Endothelial cell of umbilical vein (primary cell): ENCODE data around the gene DIP2C. TPM values are rescaled to one million over a fixed set of nuclear protein-coding genes. Genes with fewer than 3 reads are reported as not detected.

Experiments used
- BruUV-seq: library from RNA; stranded (reverse); fragments of 400-500 nt; replicated peaks from 2 replicates; lab custom pipeline; 2021; lab: Mats Ljungman, UMichigan
- CTCF ChIA-PET: fragments of 300-600, 350-600 bp; sonication (Branson Sonifier 250); formaldehyde crosslinking; loops from one replicate; lab custom pipeline; 2021; ENCODE audit warnings: antibody characterized with exemption, inconsistent platforms; lab: Charles Lee
- POLR2A ChIA-PET: fragments of 300-600, 350-600 bp; sonication (Branson Sonifier 250); formaldehyde crosslinking; loops from one replicate; lab custom pipeline; 2021; ENCODE audit warnings: antibody characterized with exemption, inconsistent platforms; lab: Charles Lee
- DNase-seq: peaks from one replicate; pipeline ENCODE4 v3.0.0-alpha.2; 2011; ENCODE audit warnings: low read depth, low spot score
- FAIRE-seq: peaks from 2 replicates; lab custom pipeline; 2011; peaks lifted over from hg19 to GRCh38; lab: Jason Lieb, UNC
- H2AFZ ChIP-seq: 2 replicates; pipeline ENCODE4 v1.6.0; 2012; ENCODE audit warnings: low read depth, low read length, control low read depth, inconsistent platforms
- H3K27ac ChIP-seq: 2 replicates; pipeline ENCODE4 v1.5.1; 2011; ENCODE audit warnings: low read depth, mild to moderate bottlenecking, control low read depth, low read length, moderate library complexity; ENCODE audit not compliant: insufficient read depth
- H3K27me3 ChIP-seq, 2 experiments: 2 replicates each; pipeline versions ENCODE4 v1.6.0 to v1.6.1; 2011; ENCODE audit warnings: low read length in 2 of 2, mixed read lengths in 1 of 2; ENCODE audit not compliant: control insufficient read depth in 2 of 2, insufficient read depth in 2 of 2
- H3K36me3 ChIP-seq, 2 experiments: 2 replicates in 1 of 2; 3 replicates in 1 of 2; pipeline ENCODE4 v1.5.1; 2011; ENCODE audit warnings: low read length in 2 of 2, mild to moderate bottlenecking in 1 of 2, moderate library complexity in 1 of 2; ENCODE audit not compliant: control insufficient read depth in 2 of 2, insufficient read depth in 2 of 2; ENCODE audit errors: extremely low read depth in 1 of 2
- H3K4me1 ChIP-seq: 3 replicates; pipeline ENCODE4 v1.5.1; 2011; ENCODE audit warnings: mild to moderate bottlenecking, low read length; ENCODE audit not compliant: control insufficient read depth, insufficient read depth; ENCODE audit errors: extremely low read depth
- H3K4me2 ChIP-seq: 2 replicates; pipeline ENCODE4 v1.6.1; 2011; ENCODE audit warnings: low read length, control low read depth, mixed read lengths; ENCODE audit not compliant: insufficient read depth
- H3K4me3 ChIP-seq, 3 experiments: fragments of 200-600 bp in 1 of 3; sonication (generic), shearing (Covaris generic) in 1 of 3; replicated peaks in 1 of 3; 2 replicates each; pipeline ENCODE4 v1.5.1; 2011 to 2016; ENCODE audit warnings: control low read depth in 3 of 3, low read length in 3 of 3, mild to moderate bottlenecking in 2 of 3, inconsistent platforms in 1 of 3, low read depth in 1 of 3, moderate library complexity in 1 of 3; ENCODE audit not compliant: insufficient read depth in 1 of 3
- H3K79me2 ChIP-seq: 2 replicates; pipeline ENCODE4 v1.6.0; 2012; ENCODE audit warnings: low read length, inconsistent platforms; ENCODE audit not compliant: control insufficient read depth, insufficient read depth
- H3K9ac ChIP-seq: replicated peaks from 2 replicates; pipeline ENCODE3; 2011; ENCODE audit warnings: low read length, control low read depth; ENCODE audit not compliant: insufficient read depth; ENCODE audit errors: extremely low read depth
- H3K9me1 ChIP-seq: replicated peaks from 3 replicates; pipeline ENCODE4 v1.6.0; 2011; ENCODE audit warnings: mild to moderate bottlenecking, low read length; ENCODE audit not compliant: control insufficient read depth, insufficient read depth; ENCODE audit errors: extremely low read depth
- H3K9me3 ChIP-seq: replicated peaks from 2 replicates; pipeline ENCODE4 v1.5.1; 2012; ENCODE audit warnings: low read length, inconsistent platforms; ENCODE audit not compliant: control insufficient read depth, insufficient read depth
- H4K20me1 ChIP-seq: replicated peaks from 2 replicates; pipeline ENCODE3; 2011; ENCODE audit warnings: mild to moderate bottlenecking, low read length; ENCODE audit not compliant: control insufficient read depth, insufficient read depth; ENCODE audit errors: extremely low read depth
- CTCF ChIP-seq, 2 donors: IDR thresholded peaks; 1 replicate in 1 of 2; 2 replicates in 1 of 2; pipeline ENCODE4 v1.5.1; 2011; ENCODE audit warnings: low read length in 2 of 2, mild to moderate bottlenecking in 2 of 2, moderate library complexity in 2 of 2, control low read depth in 1 of 2, inconsistent platforms in 1 of 2, low read depth in 1 of 2; ENCODE audit not compliant: insufficient read depth in 1 of 2; ENCODE audit errors: extremely low read depth in 1 of 2
- EZH2 ChIP-seq: IDR thresholded peaks from 2 replicates; pipeline ENCODE4 v1.6.1; 2012; ENCODE audit warnings: borderline replicate concordance, low read depth, mild to moderate bottlenecking, moderate library complexity, low read length, inconsistent platforms; ENCODE audit not compliant: severe bottlenecking
- FOS ChIP-seq: IDR thresholded peaks from 2 replicates; pipeline ENCODE4 v1.6.1; 2011; ENCODE audit warnings: mild to moderate bottlenecking, low read length, moderate library complexity, borderline replicate concordance; ENCODE audit not compliant: insufficient read depth
- GATA2 ChIP-seq: IDR thresholded peaks from 2 replicates; pipeline ENCODE4 v1.7.0; 2011; ENCODE audit warnings: low read depth, mild to moderate bottlenecking, moderate library complexity, mixed read lengths, low read length; ENCODE audit not compliant: insufficient read length, insufficient read depth
- JUN ChIP-seq: IDR thresholded peaks from 2 replicates; pipeline ENCODE4 v1.6.1; 2011; ENCODE audit warnings: borderline replicate concordance, low read depth; ENCODE audit not compliant: insufficient read length, insufficient read depth
- MYC ChIP-seq: IDR thresholded peaks from one replicate; pipeline ENCODE4 v1.6.1; 2011; ENCODE audit warnings: mild to moderate bottlenecking, low read depth, low read length
- POLR2A ChIP-seq: IDR thresholded peaks from 2 replicates; pipeline ENCODE4 v1.6.1; 2012; ENCODE audit warnings: low read depth, mild to moderate bottlenecking, control low read depth, low read length
- POLR2AphosphoS5 ChIP-seq: IDR thresholded peaks from 2 replicates; pipeline ENCODE4 v1.6.1; 2012; ENCODE audit warnings: low read depth, mild to moderate bottlenecking, control low read depth, low read length, moderate library complexity; ENCODE audit not compliant: insufficient read depth
- dilution Hi-C: fragments of 300-500 bp; cut with MboI; formaldehyde crosslinking; loops from one replicate; pipeline ENCODE4 v1.15.0; 2019; ENCODE audit warnings: low sequenced_read_pairs; ENCODE audit not compliant: extremely low pct_ligation_motif_present
- intact Hi-C: fragments of 100-400 bp; cut with micrococcal nuclease; formaldehyde crosslinking; loops from one replicate; pipeline ENCODE4 v1.10.0; 2022
- polyA plus RNA-seq, 4 experiments: library from polyadenylated mRNA; depleted of rRNA in 3 of 4; stranded (reverse) in 3 of 4; unstranded in 1 of 4; fragments of >200 nt; gene quantifications; 2 replicates each; pipeline versions ENCODE4 v1.2.1 to v1.2.3, GENCODE V29; 2011 to 2012; ENCODE audit warnings: missing spikeins in 1 of 4
- total RNA-seq: library from RNA; stranded (reverse); gene quantifications from 2 replicates; pipeline ENCODE4 v1.2.3, GENCODE V29; 2021
- TF ChIP-seq, protein P1 (sequence below): IDR thresholded peaks from 2 replicates; pipeline ENCODE4 v1.6.1; 2011; ENCODE audit not compliant: insufficient read depth, insufficient read length

The DIP2C gene
- total and polyA plus RNA-seq, 2 donors (not counting 3 experiments of a cell fraction or from before 2014, with no cell fraction given) = 3.6 to 10.7 TPM

DNA sequence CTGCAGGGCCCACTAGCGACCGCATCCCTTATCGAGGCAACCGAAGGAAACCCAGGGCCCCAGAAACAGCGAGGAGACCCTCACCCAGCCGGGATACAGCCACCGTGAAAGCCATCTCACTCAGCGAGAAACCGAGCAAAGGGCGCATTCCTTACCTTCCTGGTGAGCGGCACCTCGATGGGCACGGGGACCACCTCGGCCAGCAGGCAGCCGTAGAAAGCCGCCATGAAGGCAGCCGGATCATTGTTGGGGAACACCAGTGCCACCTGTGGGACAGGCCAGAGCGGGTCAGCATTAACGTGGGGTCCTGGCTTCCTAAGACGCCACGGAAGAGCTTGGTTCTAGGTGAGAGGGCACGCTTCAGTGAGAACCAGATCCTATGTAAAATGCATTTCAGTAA is 290.5 kb downstream of the DIP2C start:
- FAIRE-seq = no peak
- Histone ChIP-seq H4K20me1 (no peaks in the 10 kb centered on the region), H3K27ac (no peak overlapping the region), H3K27me3 (no peaks in the 10 kb centered on the region), H3K79me2 (no peaks in the 10 kb centered on the region), H3K4me3 (no peak overlapping the region), H3K9ac (no peak overlapping the region), H3K9me3 (no peaks in the 10 kb centered on the region), H2AFZ (no peak overlapping the region), H3K4me2 (no peak overlapping the region), H3K9me1 (no peaks in the 10 kb centered on the region), H3K36me3 (no peaks in the 10 kb centered on the region), H3K4me1 (peaks cover 5% of the 10 kb centered on the region)
- no peak for DNase-seq
- dilution Hi-C loops = no loop called here
- intact Hi-C loops = no loop called here
- POLR2A ChIA-PET = no interaction called here
- TF ChIP-seq, protein P1, sequence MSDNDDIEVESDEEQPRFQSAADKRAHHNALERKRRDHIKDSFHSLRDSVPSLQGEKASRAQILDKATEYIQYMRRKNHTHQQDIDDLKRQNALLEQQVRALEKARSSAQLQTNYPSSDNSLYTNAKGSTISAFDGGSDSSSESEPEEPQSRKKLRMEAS = no peak
- TF ChIP-seq JUN (no peak), MYC (no peak), POLR2A (no peak), EZH2 (no peak), GATA2 (no peak), FOS (no peak), POLR2AphosphoS5 (no peak), CTCF (IDR thresholded peaks at IDR 0.05; ENCODE audit: extremely low read depth in 1 of 2, insufficient read depth in 1 of 2, low read depth in 1 of 2, low read length in 2 of 2) (no peak)
- no TSS peak for BruUV-seq
- CTCF ChIA-PET = interaction anchor here (1.1 to 1.3 kb wide), 2 partner anchors 12 to 16 kb away, joined by 3 read pairs; no protein-coding TSS in a partner anchor
